HepG2 (cell line): ENCODE results near the gene CISD3. TPM values are rescaled to one million over a fixed set of nuclear protein-coding genes. Genes with fewer than 3 reads are reported as not detected.

Source experiments
- ARID4A ChIP-seq: sonication (generic); formaldehyde crosslinking; IDR thresholded peaks from 2 replicates; pipeline ENCODE4 v1.5.0; 2020; ENCODE audit warnings: mild to moderate bottlenecking, missing genetic modification reagents, borderline replicate concordance
- ETV6 ChIP-seq: sonication (generic); formaldehyde crosslinking; conservative IDR thresholded peaks from 2 replicates; pipeline ENCODE4 v1.4.0; 2020; ENCODE audit warnings: missing genetic modification reagents
- HNRNPUL1 ChIP-seq: fragments of 200-400 bp; formaldehyde crosslinking; IDR thresholded peaks from 2 replicates; pipeline ENCODE4 v1.6.1; 2017; ENCODE audit warnings: low read depth, mild to moderate bottlenecking, low read length, moderate library complexity
- IKZF4 ChIP-seq: sonication (generic); formaldehyde crosslinking; IDR thresholded peaks from 2 replicates; pipeline ENCODE4 v1.5.1; 2020; ENCODE audit warnings: borderline replicate concordance, mild to moderate bottlenecking, low read depth, missing genetic modification reagents; ENCODE audit errors: not compliant biosample characterization
- IRF2 ChIP-seq: IDR thresholded peaks from 2 replicates; pipeline ENCODE4 v1.6.1; 2018; ENCODE audit warnings: missing genetic modification reagents, missing compliant biosample characterization
- KDM4B ChIP-seq: sonication (generic); formaldehyde crosslinking; IDR thresholded peaks from 2 replicates; pipeline ENCODE4 v1.4.0; 2020; ENCODE audit warnings: missing genetic modification reagents
- KDM5A ChIP-seq: fragments of 200-600 bp; sonication (generic); IDR thresholded peaks from 2 replicates; pipeline ENCODE4 v1.7.0; 2018; ENCODE audit warnings: antibody characterized with exemption, mild to moderate bottlenecking, low read length, borderline replicate concordance
- MAX ChIP-seq: IDR thresholded peaks from 2 replicates; pipeline ENCODE4 v1.6.1; 2012; ENCODE audit warnings: inconsistent platforms
- NFYB ChIP-seq: sonication (generic); formaldehyde crosslinking; IDR thresholded peaks from 2 replicates; pipeline ENCODE4 v1.4.0; 2020; ENCODE audit warnings: missing genetic modification reagents
- RFX3 ChIP-seq: IDR thresholded peaks from 2 replicates; pipeline ENCODE4 v1.6.1; 2016; ENCODE audit warnings: missing biosample characterization, missing genetic modification reagents
- RXRA ChIP-seq: sonication (generic); formaldehyde crosslinking; IDR thresholded peaks from 2 replicates; pipeline ENCODE4 v1.5.1; 2020; ENCODE audit warnings: missing genetic modification reagents
- SCMH1 ChIP-seq: sonication (generic); formaldehyde crosslinking; IDR thresholded peaks from 2 replicates; pipeline ENCODE4 v1.9.0; 2021; ENCODE audit warnings: missing genetic modification reagents, mild to moderate bottlenecking, borderline replicate concordance
- SOX5 ChIP-seq: IDR thresholded peaks from 2 replicates; pipeline ENCODE4 v1.6.1; 2016; ENCODE audit warnings: borderline replicate concordance
- ZNF225 ChIP-seq: sonication (generic); formaldehyde crosslinking; IDR thresholded peaks from 2 replicates; pipeline ENCODE4 v1.4.0; 2020; ENCODE audit warnings: mild to moderate bottlenecking, missing genetic modification reagents
- ZNF263 ChIP-seq: sonication (generic); formaldehyde crosslinking; IDR thresholded peaks from 2 replicates; pipeline ENCODE4 v1.4.0; 2020; ENCODE audit warnings: missing genetic modification reagents
- ZNF431 ChIP-seq: sonication (generic); formaldehyde crosslinking; IDR thresholded peaks from 2 replicates; pipeline ENCODE4 v1.9.0; 2022; ENCODE audit warnings: missing genetic modification reagents, low read depth, mild to moderate bottlenecking, borderline replicate concordance
- ZNF572 ChIP-seq: sonication (generic); formaldehyde crosslinking; IDR thresholded peaks from 2 replicates; pipeline ENCODE4 v1.5.1; 2020; ENCODE audit warnings: mild to moderate bottlenecking, missing genetic modification reagents
- ZNF776 ChIP-seq: sonication (generic); formaldehyde crosslinking; IDR thresholded peaks from 2 replicates; pipeline ENCODE4 v1.4.0; 2020; ENCODE audit warnings: mild to moderate bottlenecking, missing genetic modification reagents
- polyA plus RNA-seq, 8 experiments: library from polyadenylated mRNA; depleted of rRNA in 3 of 8; stranded (reverse) in 7 of 8; unstranded in 1 of 8; fragments of >200 nt; fragmentation: Illumina TruSeq in 4 of 8; extraction: Trizol in 4 of 8; gene quantifications; 2 replicates each; pipeline versions ENCODE4 v1.2.1 to v1.2.3, GENCODE V29; 2011 to 2016; ENCODE audit warnings: low read depth in 4 of 8, missing spikeins in 1 of 8, mixed read lengths in 1 of 8; ENCODE audit not compliant: insufficient read depth in 1 of 8
- total RNA-seq, 5 experiments: library from RNA; depleted of rRNA; stranded (reverse); fragments of >200 nt; fragmentation: Illumina TruSeq; extraction: Trizol; gene quantifications; 2 replicates each; pipeline ENCODE4 v1.2.3, GENCODE V29; 2016; ENCODE audit warnings: low read depth in 1 of 5

CISD3 gene
- total and polyA plus RNA-seq, 2 of the 13 experiments (the other 11 are each of a cell fraction or from before 2014, with no cell fraction given) = 30.0 to 34.1 TPM

DNA sequence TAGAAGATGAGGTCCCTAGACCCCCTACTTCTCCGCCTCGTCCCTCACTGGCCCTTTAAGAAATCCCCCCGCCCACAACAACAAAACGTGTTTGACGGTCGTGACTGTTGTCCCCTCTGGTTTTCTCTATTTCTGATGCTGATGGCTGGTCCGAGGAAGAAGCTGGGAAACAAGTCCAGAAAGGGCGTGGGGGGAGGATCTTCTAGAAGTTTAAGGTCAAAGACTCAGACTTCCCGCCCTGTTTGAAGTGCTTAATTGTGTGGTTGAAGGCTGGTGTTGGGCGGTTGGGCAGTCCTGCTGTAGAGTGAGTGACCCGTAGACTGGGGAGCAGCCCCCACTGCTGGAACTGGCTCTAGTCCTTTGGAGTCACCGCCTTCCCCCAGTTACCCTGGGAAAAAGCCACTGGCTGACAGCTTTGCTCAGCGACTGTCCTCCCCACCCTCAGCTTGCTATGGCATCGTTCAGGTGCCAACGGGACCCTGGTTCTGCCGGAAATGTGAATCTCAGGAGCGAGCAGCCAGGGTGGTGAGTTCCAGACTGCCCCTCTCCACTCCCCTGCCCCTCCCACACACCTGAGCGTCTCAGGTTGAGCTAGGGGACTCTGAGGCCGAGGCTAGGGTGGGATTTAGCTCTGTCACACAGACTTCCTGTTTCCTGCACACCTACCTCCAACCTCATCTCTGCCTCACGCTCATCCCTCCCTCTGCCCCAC is 23.5 kb upstream of the CISD3 start (continued):
- TF ChIP-seq ARID4A (CRISPR knock-in tag) (0 out of 2 replicates have a peak, but pooled peaks have one; percentile 48), KDM5A (peak; percentile 18; the same call in 1 of the 2 replicates), ZNF776 (CRISPR knock-in tag) (no peak), MAX (no peak), ZNF431 (CRISPR knock-in tag) (no peak), IRF2 (CRISPR knock-in tag) (0 out of 2 replicates have a peak, but pooled peaks have one; percentile 44), NFYB (CRISPR knock-in tag) (no peak), ZNF572 (CRISPR knock-in tag) (peak; percentile 79; the same call in 1 of the 2 replicates), RXRA (CRISPR knock-in tag) (no peak), ZNF225 (CRISPR knock-in tag) (peak; percentile 40; the same call in 1 of the 2 replicates), SOX5 (CRISPR knock-in tag) (no peak), ETV6 (no peak), RFX3 (CRISPR knock-in tag) (no peak), IKZF4 (CRISPR knock-in tag) (no peak), SCMH1 (CRISPR knock-in tag) (no peak), ZNF263 (CRISPR knock-in tag) (no peak; the same call in 1 of the 2 replicates), KDM4B (CRISPR knock-in tag) (no peak), HNRNPUL1 (no peak)
